HepG2 (cell line): ENCODE data around the gene CLDN14. TPM values are rescaled to one million over a fixed set of nuclear protein-coding genes. Genes with fewer than 3 reads are reported as not detected.

Source experiments
- ATAC-seq: fragments of 200-7000 bp; cut with Tn5 transposase; 3 replicates; pipeline ENCODE4 v1.9.1; 2020; ENCODE audit warnings: mild to moderate bottlenecking, moderate library complexity
- BruUV-seq: library from RNA; stranded (reverse); fragments of 400-500 nt; replicated peaks from 2 replicates; lab custom pipeline; 2021; lab: Mats Ljungman, UMichigan
- CTCF ChIA-PET: fragments of 300-600 bp; formaldehyde crosslinking; extraction: SDS; loops from one replicate; lab custom pipeline; 2021; ENCODE audit warnings: low total read pairs, inconsistent platforms, low intra/inter-chr PET ratio; lab: Yijun Ruan, JAX
- POLR2A ChIA-PET: fragments of 350-600 bp; sonication (Branson Sonifier 250); formaldehyde crosslinking; loops from one replicate; lab custom pipeline; 2020; ENCODE audit warnings: antibody characterized with exemption, inconsistent platforms; lab: Yijun Ruan, JAX
- DNase-seq: peaks from one replicate; pipeline ENCODE4 v3.0.0-alpha.2; 2015; ENCODE audit warnings: low spot score
- FAIRE-seq: peaks from 3 replicates; lab custom pipeline; 2011; peaks lifted over from hg19 to GRCh38; lab: Jason Lieb, UNC
- H2AFZ ChIP-seq: one replicate; pipeline ENCODE4 v1.6.1; 2011; ENCODE audit warnings: low read length, inconsistent platforms
- H3K27ac ChIP-seq: fragments of 300-600 bp; 3 replicates; pipeline ENCODE4 v1.8.0; 2011; ENCODE audit warnings: mixed run types, mild to moderate bottlenecking, mixed read lengths, low read length, inconsistent platforms; ENCODE audit not compliant: insufficient read depth; ENCODE audit errors: extremely low read length
- H3K27me3 ChIP-seq, 2 experiments: fragments of 200-600 bp in 1 of 2; 2 replicates in 1 of 2; 3 replicates in 1 of 2; pipeline versions ENCODE4 v1.6.0 to v1.8.0; 2011; ENCODE audit warnings: low read length in 2 of 2, mild to moderate bottlenecking in 2 of 2, moderate library complexity in 2 of 2, inconsistent platforms in 1 of 2; ENCODE audit not compliant: insufficient read depth in 2 of 2, control insufficient read depth in 1 of 2
- H3K36me3 ChIP-seq, 2 experiments: fragments of 200-600 bp in 1 of 2; replicated peaks in 1 of 2; 2 replicates in 1 of 2; 3 replicates in 1 of 2; pipeline versions ENCODE4 v1.5.1 to v1.8.0; 2011; ENCODE audit warnings: low read length in 2 of 2, inconsistent platforms in 1 of 2; ENCODE audit not compliant: insufficient read depth in 2 of 2, control insufficient read depth in 1 of 2
- H3K4me1 ChIP-seq: 2 replicates; pipeline ENCODE4 v1.5.1; 2012; ENCODE audit warnings: low read length, inconsistent platforms; ENCODE audit not compliant: insufficient read depth
- H3K4me2 ChIP-seq: 2 replicates; pipeline ENCODE4 v1.6.0; 2011; ENCODE audit warnings: low read depth, low read length, inconsistent platforms
- H3K4me3 ChIP-seq, 3 experiments: fragments of 200-600 bp in 1 of 3; sonication (generic), shearing (Covaris generic) in 1 of 3; replicated peaks in 1 of 3; 2 replicates each; pipeline ENCODE4 v1.5.1; 2011 to 2016; ENCODE audit warnings: low read length in 3 of 3, inconsistent platforms in 2 of 3, low read depth in 2 of 3, mild to moderate bottlenecking in 2 of 3, control low read depth in 1 of 3, mixed read lengths in 1 of 3; ENCODE audit not compliant: insufficient read depth in 1 of 3
- H3K79me2 ChIP-seq: one replicate; pipeline ENCODE4 v1.6.1; 2011; ENCODE audit warnings: low read length, inconsistent platforms; ENCODE audit not compliant: insufficient read depth
- H3K9ac ChIP-seq: 2 replicates; pipeline ENCODE4 v1.6.0; 2011; ENCODE audit warnings: mild to moderate bottlenecking, low read depth, low read length, inconsistent platforms; ENCODE audit not compliant: insufficient read depth
- H3K9me3 ChIP-seq: 2 replicates; pipeline ENCODE4 v1.5.1; 2012; ENCODE audit warnings: mild to moderate bottlenecking, low read length
- H4K20me1 ChIP-seq: 2 replicates; pipeline ENCODE4 v1.6.0; 2011; ENCODE audit warnings: inconsistent platforms, mild to moderate bottlenecking, low read length, moderate library complexity; ENCODE audit not compliant: insufficient read depth
- GPN1 ChIP-seq: sonication (generic); formaldehyde crosslinking; IDR thresholded peaks from 2 replicates; pipeline ENCODE4 v1.5.1; 2020; ENCODE audit warnings: missing genetic modification reagents, borderline replicate concordance
- NFKBIZ ChIP-seq: IDR thresholded peaks from 2 replicates; pipeline ENCODE4 v1.6.1; 2018; ENCODE audit warnings: missing genetic modification reagents, missing compliant biosample characterization
- TOE1 ChIP-seq: sonication (generic); formaldehyde crosslinking; IDR thresholded peaks from 2 replicates; pipeline ENCODE4 v1.4.0; 2020; ENCODE audit warnings: mild to moderate bottlenecking, missing genetic modification reagents
- ZBTB14 ChIP-seq: sonication (generic); formaldehyde crosslinking; IDR thresholded peaks from 2 replicates; pipeline ENCODE4 v1.4.0; 2020; ENCODE audit warnings: missing genetic modification reagents
- WGBS: methylation state at CpG from one replicate; pipeline ENCODE4 v1.1.6; 2017; ENCODE audit warnings: low lambda C conversion rate; 5-methylcytosine and 5-hydroxymethylcytosine counted together
- in situ Hi-C: cut with HindIII; loops from 2 replicates; pipeline ENCODE4 v1.10.0; 2017; ENCODE audit warnings: low pct_unique_long_range_greater_than_20kb; ENCODE audit not compliant: extremely low pct_ligation_motif_present
- intact Hi-C: fragments of 100-400 bp; cut with micrococcal nuclease; formaldehyde crosslinking; loops from one replicate; pipeline ENCODE4 v1.10.0; 2022; ENCODE audit not compliant: unreplicated experiment
- polyA plus RNA-seq, 8 experiments: library from polyadenylated mRNA; depleted of rRNA in 3 of 8; stranded (reverse) in 7 of 8; unstranded in 1 of 8; fragments of >200 nt; fragmentation: Illumina TruSeq in 4 of 8; extraction: Trizol in 4 of 8; gene quantifications; 2 replicates each; pipeline versions ENCODE4 v1.2.1 to v1.2.3, GENCODE V29; 2011 to 2016; ENCODE audit warnings: low read depth in 4 of 8, missing spikeins in 1 of 8, mixed read lengths in 1 of 8; ENCODE audit not compliant: insufficient read depth in 1 of 8
- total RNA-seq, 5 experiments: library from RNA; depleted of rRNA; stranded (reverse); fragments of >200 nt; fragmentation: Illumina TruSeq; extraction: Trizol; gene quantifications; 2 replicates each; pipeline ENCODE4 v1.2.3, GENCODE V29; 2016; ENCODE audit warnings: low read depth in 1 of 5
- TF ChIP-seq, protein P1 (sequence below): sonication (generic); formaldehyde crosslinking; IDR thresholded peaks from 2 replicates; pipeline ENCODE4 v1.4.0; 2020; ENCODE audit warnings: missing genetic modification reagents, borderline replicate concordance

The CLDN14 gene
- total and polyA plus RNA-seq, 2 of the 13 experiments (the other 11 are each of a cell fraction or from before 2014, with no cell fraction given), result 1.1 to 1.4 TPM

- Histone ChIP-seq H3K4me2 (no peak overlapping the region), H3K79me2 (no peaks in the 10 kb centered on the region), H3K9ac (no peak overlapping the region), H3K4me1 (no peaks in the 10 kb centered on the region), H4K20me1 (no peaks in the 10 kb centered on the region), H2AFZ (no peak overlapping the region), H3K27ac (no peak overlapping the region), H3K9me3 (no peaks in the 10 kb centered on the region), H3K36me3 (no peaks in the 10 kb centered on the region), H3K27me3 (peaks cover 2 to 22% of the 10 kb centered on the region in 2 experiments; a peak in 2 of 5 replicates), H3K4me3 (no peak overlapping the region)
- intact Hi-C loops (no loop called here), in situ Hi-C loops (no loop called here)
- POLR2A ChIA-PET, result no interaction called here
- CTCF ChIA-PET, result no interaction called here
- BruUV-seq, result no TSS peak
- ATAC-seq, result no peak
- DNase-seq, result no peak
- no peak for FAIRE-seq
- no peak for TF ChIP-seq ZBTB14 (CRISPR knock-in tag)
- TF ChIP-seq GPN1 (CRISPR knock-in tag), result no peak
- TF ChIP-seq, protein P1, sequence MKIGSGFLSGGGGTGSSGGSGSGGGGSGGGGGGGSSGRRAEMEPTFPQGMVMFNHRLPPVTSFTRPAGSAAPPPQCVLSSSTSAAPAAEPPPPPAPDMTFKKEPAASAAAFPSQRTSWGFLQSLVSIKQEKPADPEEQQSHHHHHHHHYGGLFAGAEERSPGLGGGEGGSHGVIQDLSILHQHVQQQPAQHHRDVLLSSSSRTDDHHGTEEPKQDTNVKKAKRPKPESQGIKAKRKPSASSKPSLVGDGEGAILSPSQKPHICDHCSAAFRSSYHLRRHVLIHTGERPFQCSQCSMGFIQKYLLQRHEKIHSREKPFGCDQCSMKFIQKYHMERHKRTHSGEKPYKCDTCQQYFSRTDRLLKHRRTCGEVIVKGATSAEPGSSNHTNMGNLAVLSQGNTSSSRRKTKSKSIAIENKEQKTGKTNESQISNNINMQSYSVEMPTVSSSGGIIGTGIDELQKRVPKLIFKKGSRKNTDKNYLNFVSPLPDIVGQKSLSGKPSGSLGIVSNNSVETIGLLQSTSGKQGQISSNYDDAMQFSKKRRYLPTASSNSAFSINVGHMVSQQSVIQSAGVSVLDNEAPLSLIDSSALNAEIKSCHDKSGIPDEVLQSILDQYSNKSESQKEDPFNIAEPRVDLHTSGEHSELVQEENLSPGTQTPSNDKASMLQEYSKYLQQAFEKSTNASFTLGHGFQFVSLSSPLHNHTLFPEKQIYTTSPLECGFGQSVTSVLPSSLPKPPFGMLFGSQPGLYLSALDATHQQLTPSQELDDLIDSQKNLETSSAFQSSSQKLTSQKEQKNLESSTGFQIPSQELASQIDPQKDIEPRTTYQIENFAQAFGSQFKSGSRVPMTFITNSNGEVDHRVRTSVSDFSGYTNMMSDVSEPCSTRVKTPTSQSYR (CRISPR knock-in tag), result no peak
- no peak for TF ChIP-seq NFKBIZ (CRISPR knock-in tag)
- no peak for TF ChIP-seq TOE1 (CRISPR knock-in tag)
- WGBS, result 19% methylated on average over 5 of the region's 9 CpGs
Observed at GRCh38 chr21:36524477-36524876, 44.6 kb upstream of the CLDN14 start.
